Astrocyte (in vitro differentiated cells and primary cell): ENCODE data around the gene IMMP2L. TPM values are rescaled to one million over a fixed set of nuclear protein-coding genes. Genes with fewer than 3 reads are reported as not detected.

Source experiments
- DNase-seq: peaks from one replicate; pipeline ENCODE4 v3.0.0-alpha.2; 2010; ENCODE audit warnings: low read depth
- FAIRE-seq: peaks from 2 replicates; lab custom pipeline; 2011; peaks lifted over from hg19 to GRCh38; lab: Jason Lieb, UNC
- H2AFZ ChIP-seq: 2 replicates; pipeline ENCODE4 v1.6.0; 2012; ENCODE audit warnings: low read depth, low read length, inconsistent platforms
- H3K27ac ChIP-seq: 2 replicates; pipeline ENCODE4 v1.5.1; 2011; ENCODE audit warnings: low read depth, low read length, inconsistent platforms
- H3K27me3 ChIP-seq: 2 replicates; pipeline ENCODE4 v1.6.0; 2011; ENCODE audit warnings: low read length, inconsistent platforms; ENCODE audit not compliant: insufficient read depth
- H3K36me3 ChIP-seq: 2 replicates; pipeline ENCODE4 v1.5.1; 2011; ENCODE audit warnings: low read length, inconsistent platforms; ENCODE audit not compliant: insufficient read depth
- H3K4me1 ChIP-seq: 2 replicates; pipeline ENCODE4 v1.5.1; 2011; ENCODE audit warnings: low read length, inconsistent platforms; ENCODE audit not compliant: insufficient read depth
- H3K4me2 ChIP-seq: 2 replicates; pipeline ENCODE4 v1.6.0; 2012; ENCODE audit warnings: low read length, inconsistent platforms
- H3K4me3 ChIP-seq: 2 replicates; pipeline ENCODE4 v1.5.1; 2011; ENCODE audit warnings: low read depth, mild to moderate bottlenecking, low read length, inconsistent platforms; ENCODE audit not compliant: insufficient read depth
- H3K79me2 ChIP-seq: 2 replicates; pipeline ENCODE4 v1.6.0; 2012; ENCODE audit warnings: mild to moderate bottlenecking, low read length, inconsistent platforms; ENCODE audit not compliant: insufficient read depth
- H3K9ac ChIP-seq: 2 replicates; pipeline ENCODE4 v1.6.0; 2012; ENCODE audit warnings: mild to moderate bottlenecking, low read length, inconsistent platforms
- H3K9me3 ChIP-seq: 2 replicates; pipeline ENCODE4 v1.5.1; 2012; ENCODE audit warnings: low read depth, mild to moderate bottlenecking, low read length, inconsistent platforms; ENCODE audit not compliant: insufficient read depth
- H4K20me1 ChIP-seq: 2 replicates; pipeline ENCODE4 v1.6.0; 2012; ENCODE audit warnings: low read length, inconsistent platforms; ENCODE audit not compliant: insufficient read depth
- H3K27ac Mint-ChIP-seq: one replicate; pipeline ENCODE4 v1.8.0; 2021; ENCODE audit warnings: mild to moderate bottlenecking, mixed read lengths; ENCODE audit not compliant: unreplicated experiment
- H3K27me3 Mint-ChIP-seq: one replicate; pipeline ENCODE4 v1.8.0; 2021; ENCODE audit warnings: low read depth, mixed read lengths; ENCODE audit not compliant: unreplicated experiment
- H3K36me3 Mint-ChIP-seq: one replicate; pipeline ENCODE4 v1.8.0; 2021; ENCODE audit warnings: low read depth, mixed read lengths; ENCODE audit not compliant: unreplicated experiment
- H3K4me1 Mint-ChIP-seq: one replicate; pipeline ENCODE4 v1.8.0; 2021; ENCODE audit warnings: low read depth, mixed read lengths; ENCODE audit not compliant: unreplicated experiment
- H3K4me3 Mint-ChIP-seq: one replicate; pipeline ENCODE4 v1.8.0; 2021; ENCODE audit warnings: mild to moderate bottlenecking, moderate library complexity, mixed read lengths; ENCODE audit not compliant: unreplicated experiment
- H3K9me3 Mint-ChIP-seq: one replicate; pipeline ENCODE4 v1.8.0; 2021; ENCODE audit warnings: mild to moderate bottlenecking, mixed read lengths; ENCODE audit not compliant: unreplicated experiment
- CTCF ChIP-seq: IDR thresholded peaks from 2 replicates; pipeline ENCODE4 v1.5.1; 2011; ENCODE audit warnings: low read depth, mild to moderate bottlenecking, inconsistent platforms, low read length, moderate library complexity; ENCODE audit not compliant: insufficient read depth
- EZH2 ChIP-seq: IDR thresholded peaks from 2 replicates; pipeline ENCODE4 v1.6.1; 2012; ENCODE audit warnings: mild to moderate bottlenecking, low read length, inconsistent platforms; ENCODE audit not compliant: insufficient read depth
- total RNA-seq: library from RNA; stranded (reverse); gene quantifications from 2 replicates; pipeline ENCODE4 v1.2.1, GENCODE V29; 2021

Gene IMMP2L
- total RNA-seq, 1 donor from 2014 or later = 13.8 TPM

DNA sequence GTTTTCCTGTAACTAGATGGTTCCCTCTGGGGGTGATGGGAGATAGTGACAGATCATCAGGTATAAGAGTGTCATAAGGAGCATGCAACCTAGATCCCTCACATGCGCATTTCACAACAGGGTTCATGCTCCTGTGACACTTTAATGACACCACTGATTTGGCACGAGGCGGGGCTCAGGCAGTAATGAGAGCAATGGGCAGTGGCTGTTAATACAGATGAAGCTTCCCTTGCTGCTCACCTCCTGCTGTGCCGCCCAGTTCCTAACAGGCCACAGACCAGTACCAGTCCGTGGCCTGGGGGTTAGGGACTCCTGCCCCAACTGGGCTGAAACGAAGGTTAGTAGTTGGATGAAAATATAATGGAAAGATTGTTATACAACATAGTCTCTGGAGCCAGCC, 673.0 kb downstream of the IMMP2L start:
- no peaks in the 10 kb centered on the region for H3K79me2 ChIP-seq
- H3K27ac Mint-ChIP-seq = no peak overlapping the region
- no peaks in the 10 kb centered on the region for H3K36me3 ChIP-seq
- H4K20me1 ChIP-seq = no peaks in the 10 kb centered on the region
- H3K27me3 Mint-ChIP-seq = no peaks in the 10 kb centered on the region
- H3K9ac ChIP-seq = no peak overlapping the region
- TF ChIP-seq EZH2 = no peak
- no peak for TF ChIP-seq CTCF
- H3K4me1 Mint-ChIP-seq = no peaks in the 10 kb centered on the region
- H3K4me1 ChIP-seq = no peaks in the 10 kb centered on the region
- DNase-seq (no peak), FAIRE-seq (no peak)
- H3K27me3 ChIP-seq = no peaks in the 10 kb centered on the region
- no peaks in the 10 kb centered on the region for H3K36me3 Mint-ChIP-seq
- no peak overlapping the region for H2AFZ ChIP-seq
- no peak overlapping the region for H3K4me2 ChIP-seq
- H3K4me3 Mint-ChIP-seq = no peak overlapping the region
- H3K9me3 ChIP-seq = no peaks in the 10 kb centered on the region
- no peak overlapping the region for H3K27ac ChIP-seq
- H3K9me3 Mint-ChIP-seq = no peaks in the 10 kb centered on the region
- no peak overlapping the region for H3K4me3 ChIP-seq

DNA sequence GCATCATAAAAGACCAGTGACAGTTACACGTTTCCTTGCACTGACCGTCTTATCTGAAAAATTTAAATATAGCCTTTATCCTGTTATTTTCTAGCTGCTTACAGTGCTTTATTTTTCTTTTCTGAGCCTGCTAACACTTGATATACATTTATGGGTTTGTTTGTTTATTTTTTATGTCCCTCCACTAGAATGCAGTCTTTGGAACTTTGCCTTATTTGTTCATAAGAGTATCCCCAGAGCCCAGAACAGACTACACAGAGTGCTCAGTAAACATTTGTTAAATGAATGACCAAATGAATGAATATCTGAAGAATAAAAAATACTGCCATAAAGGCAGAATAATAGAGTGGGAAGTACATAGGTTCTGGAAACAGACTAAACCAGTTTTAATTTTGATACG, 673.7 kb downstream of the IMMP2L start:
- Histone ChIP-seq H3K9ac (no peak overlapping the region), H3K4me1 (no peaks in the 10 kb centered on the region), H3K36me3 (no peaks in the 10 kb centered on the region), H3K27ac (no peak overlapping the region), H3K79me2 (no peaks in the 10 kb centered on the region), H3K27me3 (no peaks in the 10 kb centered on the region), H4K20me1 (no peaks in the 10 kb centered on the region), H3K4me3 (no peak overlapping the region), H2AFZ (no peak overlapping the region), H3K4me2 (no peak overlapping the region), H3K9me3 (no peaks in the 10 kb centered on the region)
- DNase-seq (no peak), FAIRE-seq (no peak)
- no peak overlapping the region for H3K4me3 Mint-ChIP-seq
- no peaks in the 10 kb centered on the region for H3K27me3 Mint-ChIP-seq
- H3K9me3 Mint-ChIP-seq = no peaks in the 10 kb centered on the region
- H3K36me3 Mint-ChIP-seq = no peaks in the 10 kb centered on the region
- TF ChIP-seq EZH2 (no peak), CTCF (no peak)
- no peak overlapping the region for H3K27ac Mint-ChIP-seq
- H3K4me1 Mint-ChIP-seq = no peaks in the 10 kb centered on the region

GRCh38 chr7:110885474-110885873, 676.8 kb downstream of the IMMP2L start:
- no peak overlapping the region for H3K27ac ChIP-seq
- Mint-ChIP-seq H3K4me1 (no peaks in the 10 kb centered on the region), H3K36me3 (no peaks in the 10 kb centered on the region), H3K27me3 (no peaks in the 10 kb centered on the region), H3K9me3 (no peaks in the 10 kb centered on the region), H3K27ac (no peak overlapping the region), H3K4me3 (no peak overlapping the region)
- H4K20me1 ChIP-seq = no peaks in the 10 kb centered on the region
- no peak for FAIRE-seq
- DNase-seq = no peak
- H3K9me3 ChIP-seq = no peaks in the 10 kb centered on the region
- H3K4me2 ChIP-seq = no peak overlapping the region
- H3K4me3 ChIP-seq = no peak overlapping the region
- no peaks in the 10 kb centered on the region for H3K4me1 ChIP-seq
- H3K27me3 ChIP-seq = no peaks in the 10 kb centered on the region
- no peaks in the 10 kb centered on the region for H3K36me3 ChIP-seq
- TF ChIP-seq EZH2 (no peak), CTCF (no peak)
- no peak overlapping the region for H2AFZ ChIP-seq
- H3K9ac ChIP-seq = no peak overlapping the region
- H3K79me2 ChIP-seq = no peaks in the 10 kb centered on the region
